T-helper 9 cell (primary cell): ENCODE results near the gene HLA-B.
A peak's percentile ranks its signal among the peaks of the same experiment; 100 is the strongest.

Source experiments
- DNase-seq: peaks from one replicate; pipeline ENCODE4 v3.0.0-alpha.2; 2020

The HLA-B gene

DNA sequence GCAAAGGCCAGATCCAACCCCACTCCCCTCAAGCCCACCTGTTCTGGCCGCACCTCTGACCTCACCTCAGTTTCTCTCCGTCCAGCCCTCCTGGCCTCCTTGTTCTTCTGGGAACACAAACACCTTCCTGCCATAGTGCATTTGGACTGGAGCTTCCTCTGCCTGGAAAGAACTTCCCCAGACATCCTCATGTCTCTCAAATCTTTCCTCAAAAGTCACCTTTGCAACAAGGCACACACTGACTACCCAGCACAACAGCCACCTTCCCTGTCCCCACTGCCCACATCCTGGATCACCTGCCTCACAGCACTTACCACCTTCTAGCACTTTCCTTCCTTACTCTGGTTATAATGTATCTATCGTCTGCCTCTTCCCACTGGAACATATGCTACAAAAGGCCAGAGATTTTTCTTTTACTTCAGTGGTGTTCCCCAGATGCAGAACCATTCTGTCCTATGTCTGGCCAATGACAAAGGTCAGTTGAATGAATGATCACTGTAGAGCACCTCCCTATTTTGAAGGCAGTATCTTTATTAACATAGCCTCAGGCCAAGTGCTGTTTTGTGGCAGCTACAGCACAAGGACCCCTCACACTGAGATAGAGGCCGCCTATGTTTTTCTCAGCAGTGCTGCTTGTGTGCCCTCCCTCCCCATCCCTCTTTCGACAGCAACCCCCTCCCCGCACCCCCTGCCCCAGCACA is 4.1 kb downstream of the HLA-B start:
- peak; percentile 23 for DNase-seq

DNA sequence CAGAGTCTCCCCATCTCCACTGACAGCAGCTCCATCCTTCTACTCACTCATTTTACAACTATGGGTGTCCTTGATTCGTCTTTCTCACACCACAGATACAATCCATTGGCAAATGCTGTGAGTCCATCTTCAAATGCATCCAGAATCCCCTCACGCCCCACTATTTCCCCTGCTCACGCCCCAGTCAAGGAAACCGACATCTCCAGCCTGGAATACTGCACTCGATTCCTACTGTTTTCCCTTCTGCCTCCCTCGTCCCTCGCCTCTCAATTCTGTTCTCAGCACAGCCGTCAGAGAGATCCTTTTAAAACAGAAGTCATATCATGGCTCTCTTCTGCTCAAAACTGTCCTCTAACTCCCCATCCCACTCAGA is 4.7 kb downstream of the HLA-B start:
- DNase-seq = no peak

DNA sequence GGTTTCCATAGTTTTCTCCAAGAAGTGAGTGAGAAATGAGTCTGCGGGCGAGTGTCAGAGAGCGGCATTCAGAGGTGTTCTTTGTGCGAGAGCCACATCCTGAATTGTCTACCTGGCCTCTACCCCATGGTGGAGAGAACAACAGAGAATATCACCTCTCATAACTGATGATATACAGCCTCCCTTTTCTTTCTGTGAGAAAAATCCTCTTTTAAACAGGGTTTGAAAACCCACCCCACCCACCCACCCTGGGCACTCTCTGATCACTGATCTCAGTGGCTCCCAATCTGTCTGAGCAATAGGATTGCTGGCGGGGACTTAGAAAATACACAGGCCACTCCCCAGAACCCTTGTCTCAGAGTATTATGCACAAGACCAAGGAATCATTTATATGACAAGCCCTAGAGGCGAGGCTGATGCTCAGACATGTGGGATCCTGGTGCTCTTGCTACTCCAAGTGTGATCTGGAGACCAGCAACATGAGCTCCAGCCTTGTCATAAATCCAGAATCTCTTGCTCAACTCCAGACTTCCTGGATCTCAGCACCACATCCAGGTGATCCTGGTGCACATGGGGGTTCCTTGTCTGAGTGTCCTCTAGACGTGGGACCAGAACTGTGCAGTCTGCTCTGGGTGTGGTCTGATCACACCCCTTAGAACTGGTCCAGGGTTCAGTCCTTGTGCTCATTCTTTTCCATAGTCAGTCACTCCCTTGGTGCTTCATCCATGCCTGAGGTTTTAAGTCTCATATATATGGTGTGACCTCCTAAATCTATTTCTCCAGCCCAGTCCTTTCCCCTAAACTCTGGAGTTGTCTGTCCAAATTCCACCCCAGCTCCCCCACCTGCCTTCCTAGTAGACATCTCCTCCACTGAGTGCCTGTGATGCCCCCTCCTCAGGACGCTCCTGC is 5.3 kb downstream of the HLA-B start:
- DNase-seq = peak; percentile 41

DNA sequence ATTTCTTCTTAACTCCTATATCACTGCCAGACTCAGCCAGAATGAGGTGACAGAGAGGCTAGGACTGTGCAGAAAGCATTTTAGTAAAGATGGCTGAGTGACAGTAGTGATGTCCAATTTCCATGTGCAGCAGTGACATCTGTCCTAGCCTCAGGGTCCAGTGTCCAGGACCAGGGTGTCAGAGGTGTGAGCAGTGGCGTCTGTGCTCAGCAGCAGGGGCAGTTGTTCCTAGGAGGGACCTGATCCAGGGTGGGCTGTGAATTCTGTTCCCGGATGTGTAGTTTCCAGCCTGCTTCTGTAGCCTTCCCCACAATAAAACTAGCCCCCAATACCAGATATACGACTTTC is 6.0 kb downstream of the HLA-B start:
- no peak for DNase-seq

DNA sequence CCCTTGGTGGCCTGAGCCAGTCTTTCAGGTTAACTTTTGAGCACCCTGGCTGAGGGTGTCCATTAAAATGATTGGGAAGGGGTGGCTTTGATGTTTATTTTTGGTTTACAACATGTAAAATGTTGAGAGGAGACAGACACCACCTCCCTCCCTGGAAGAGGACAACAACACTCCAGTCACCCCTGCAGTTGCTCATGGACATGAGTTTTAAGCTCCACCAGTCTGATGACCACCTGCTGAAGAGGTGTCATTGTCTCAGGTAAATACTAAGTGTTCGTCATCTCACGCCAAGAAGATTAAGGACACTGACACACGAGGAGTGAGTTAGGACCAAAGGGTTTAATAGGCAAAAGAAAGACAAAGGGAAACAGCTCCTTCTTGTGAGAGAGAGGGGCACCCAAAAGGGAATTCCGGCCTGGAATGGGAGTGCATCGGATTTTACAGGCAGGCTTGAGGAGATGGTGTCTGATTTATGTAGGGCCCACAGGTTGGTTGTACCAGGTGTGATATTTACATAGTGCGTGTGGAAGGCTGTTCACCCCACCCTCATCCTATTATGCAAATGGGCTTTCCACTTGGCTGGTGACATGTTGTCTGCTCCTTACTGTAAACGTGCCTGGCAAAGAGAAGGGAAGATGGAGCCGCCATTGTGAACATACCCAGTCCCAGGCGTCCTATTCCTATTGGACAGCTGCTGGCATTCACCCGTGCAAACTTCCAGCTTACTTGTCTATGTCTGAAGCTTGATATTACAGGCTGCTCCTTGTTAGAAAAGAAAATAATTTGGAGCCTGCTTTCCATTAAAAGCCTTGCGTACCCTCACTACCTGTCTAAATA is 6.6 kb downstream of the HLA-B start:
- no peak for DNase-seq

DNA sequence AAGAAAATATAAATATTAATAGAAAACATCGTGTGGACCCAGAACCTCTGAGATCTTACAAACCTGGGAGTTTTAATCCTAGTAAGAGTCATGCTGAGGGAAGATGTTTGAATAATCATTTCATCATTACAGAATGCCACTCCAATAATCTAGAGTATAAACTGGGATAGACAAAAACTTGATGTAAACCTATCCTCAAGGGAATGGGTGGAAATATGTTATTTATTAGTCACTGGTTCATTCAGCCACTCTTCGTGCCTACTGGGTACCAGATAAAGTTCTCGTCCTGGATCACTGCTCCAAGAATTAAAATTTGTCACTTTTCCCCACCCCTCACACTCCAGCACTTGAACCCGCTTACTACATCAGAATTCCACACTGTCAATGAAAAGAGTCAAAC is 7.7 kb downstream of the HLA-B start:
- DNase-seq = no peak

DNA sequence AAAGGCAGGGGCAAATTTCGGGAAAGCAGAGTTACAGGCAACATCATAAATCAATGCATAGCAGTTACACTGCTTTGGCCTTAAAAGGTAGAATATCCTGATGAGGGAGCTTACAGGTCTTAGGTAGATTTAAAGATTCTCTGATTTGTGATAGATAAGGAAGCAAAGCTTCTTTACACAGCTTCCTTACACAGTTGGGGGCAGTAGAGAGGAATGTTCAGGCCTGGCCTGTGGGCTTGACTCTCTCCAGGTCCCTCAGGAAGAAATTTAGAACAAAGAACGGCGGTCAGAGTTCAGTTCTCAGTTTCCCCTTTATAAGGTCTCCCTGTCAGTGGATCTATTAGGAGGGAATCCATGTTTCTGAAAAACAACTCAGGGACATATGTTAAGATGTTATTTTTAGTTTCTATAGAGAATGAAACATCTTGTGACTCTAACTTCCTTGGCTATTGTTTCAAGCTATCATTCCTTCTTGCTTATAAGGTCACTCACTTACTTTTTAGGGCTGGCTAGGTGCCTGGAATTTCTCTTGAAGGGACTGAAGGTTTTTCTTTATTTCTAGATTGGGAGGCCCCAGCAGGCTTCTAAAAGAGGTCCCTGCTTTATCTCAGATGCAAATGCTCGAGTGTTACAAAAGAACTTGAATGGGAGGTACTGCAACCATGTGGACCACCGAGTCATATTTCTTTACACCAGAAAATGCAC is 11.8 kb downstream of the HLA-B start:
- no peak for DNase-seq

DNA sequence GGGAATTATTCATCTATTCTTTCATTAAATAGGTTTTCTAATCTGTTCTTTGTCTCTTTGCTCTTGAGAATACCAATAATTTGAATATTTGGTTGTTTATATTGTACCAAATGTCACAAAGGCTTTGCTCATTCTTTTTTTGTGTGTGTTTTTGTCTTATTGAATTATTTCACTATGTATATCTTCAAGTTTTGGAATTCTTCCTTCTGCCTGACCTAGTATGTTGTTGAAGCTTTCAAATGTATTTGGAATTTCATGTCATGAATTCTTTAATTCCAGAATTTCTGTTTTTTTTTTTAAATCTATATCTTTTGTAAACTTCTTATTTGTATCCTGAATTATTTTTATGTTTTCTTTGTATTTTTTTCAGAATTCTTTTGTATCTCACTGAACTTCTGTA is 16.8 kb downstream of the HLA-B start:
- DNase-seq = no peak

DNA sequence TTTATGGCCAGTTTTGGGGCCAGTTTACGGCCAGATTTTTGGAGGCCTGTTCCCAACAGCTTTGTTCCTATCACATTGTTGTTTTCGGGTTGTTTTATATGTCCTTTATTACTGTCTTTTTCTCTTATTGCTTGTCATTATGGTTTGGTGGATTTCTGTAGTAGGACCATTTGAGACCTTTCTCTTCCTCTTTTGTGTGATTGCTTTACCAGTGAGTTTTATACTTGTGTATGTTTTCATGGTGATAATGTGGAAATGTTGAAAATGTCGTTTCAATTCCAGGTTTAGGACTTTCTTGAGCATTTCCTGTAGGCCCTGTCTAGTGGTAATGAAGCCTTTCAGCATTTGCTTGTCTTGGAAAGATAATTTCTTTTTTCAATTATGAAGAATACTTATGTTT is 17.8 kb downstream of the HLA-B start:
- no peak for DNase-seq

DNA sequence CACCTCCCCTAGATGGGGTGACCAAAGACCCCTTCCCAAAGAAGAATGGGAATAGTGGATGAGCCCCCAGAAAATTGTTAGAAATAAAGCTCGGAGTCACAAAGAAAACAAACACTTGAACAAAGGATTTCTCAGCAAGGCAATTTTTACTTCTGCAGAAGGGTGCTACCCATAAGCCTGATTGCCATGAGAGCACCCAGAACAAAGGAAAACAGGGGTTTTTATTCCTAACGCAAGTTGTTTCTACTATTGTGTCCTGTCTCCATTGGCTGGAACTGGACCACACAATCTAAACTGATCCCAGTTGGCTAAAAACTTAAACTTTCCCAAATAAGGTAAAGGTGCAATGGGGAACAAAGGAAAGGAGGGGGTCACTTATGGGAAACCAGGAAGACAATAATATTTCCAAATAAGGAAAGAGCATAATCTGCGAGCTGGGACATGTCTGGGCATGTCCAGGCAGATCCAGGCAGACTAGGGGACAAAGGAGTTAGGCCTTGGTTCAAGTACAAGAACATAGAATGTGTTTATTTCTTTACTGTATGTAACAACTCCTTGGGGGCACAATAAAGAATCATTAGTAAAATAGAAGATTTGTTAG is 20.0 kb downstream of the HLA-B start:
- no peak for DNase-seq

DNA sequence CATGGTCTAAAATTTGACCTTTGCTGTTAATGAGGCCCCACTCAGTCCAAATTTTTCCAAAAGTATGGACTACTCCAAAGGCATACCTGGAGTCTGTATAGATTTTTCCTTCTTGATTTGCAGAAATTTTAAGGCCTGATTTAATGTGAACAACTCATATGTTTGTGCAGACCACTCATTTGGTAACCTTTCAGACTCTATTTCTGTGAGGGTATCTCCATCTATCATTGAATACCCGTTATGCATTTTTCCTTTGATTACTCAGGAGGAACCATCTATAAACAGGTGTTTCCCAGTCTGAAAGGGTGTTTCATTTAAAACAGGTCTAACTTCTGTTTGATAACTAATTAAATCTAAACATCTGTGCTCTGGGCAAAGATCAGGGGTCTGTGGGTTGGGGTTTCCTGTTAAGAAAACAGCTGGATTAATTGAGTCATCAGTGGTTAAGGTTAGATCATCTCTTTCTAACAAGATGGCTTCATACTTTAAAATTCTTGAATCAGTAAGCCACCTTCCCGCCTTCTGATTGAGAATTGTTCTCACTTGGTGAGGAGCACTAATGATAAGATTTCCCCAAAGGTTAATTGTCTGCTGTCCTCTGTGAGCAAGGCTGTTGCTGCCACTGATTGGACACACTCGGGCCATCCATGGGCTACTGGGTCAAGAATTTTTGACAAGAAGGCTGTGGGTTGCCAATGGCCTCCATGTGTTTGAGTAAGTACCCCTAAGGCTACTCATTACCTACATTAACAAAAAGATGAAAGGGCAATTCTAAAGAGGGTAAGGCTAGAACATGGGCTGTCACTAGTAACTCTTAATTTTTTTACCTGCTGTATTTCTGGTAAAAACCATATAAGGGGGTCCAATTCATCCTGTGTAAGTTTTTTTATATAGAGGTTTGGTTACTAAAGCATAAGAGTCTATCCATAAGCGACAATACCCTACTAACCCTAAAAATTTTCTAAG is 24.1 kb downstream of the HLA-B start:
- no peak for DNase-seq

DNA sequence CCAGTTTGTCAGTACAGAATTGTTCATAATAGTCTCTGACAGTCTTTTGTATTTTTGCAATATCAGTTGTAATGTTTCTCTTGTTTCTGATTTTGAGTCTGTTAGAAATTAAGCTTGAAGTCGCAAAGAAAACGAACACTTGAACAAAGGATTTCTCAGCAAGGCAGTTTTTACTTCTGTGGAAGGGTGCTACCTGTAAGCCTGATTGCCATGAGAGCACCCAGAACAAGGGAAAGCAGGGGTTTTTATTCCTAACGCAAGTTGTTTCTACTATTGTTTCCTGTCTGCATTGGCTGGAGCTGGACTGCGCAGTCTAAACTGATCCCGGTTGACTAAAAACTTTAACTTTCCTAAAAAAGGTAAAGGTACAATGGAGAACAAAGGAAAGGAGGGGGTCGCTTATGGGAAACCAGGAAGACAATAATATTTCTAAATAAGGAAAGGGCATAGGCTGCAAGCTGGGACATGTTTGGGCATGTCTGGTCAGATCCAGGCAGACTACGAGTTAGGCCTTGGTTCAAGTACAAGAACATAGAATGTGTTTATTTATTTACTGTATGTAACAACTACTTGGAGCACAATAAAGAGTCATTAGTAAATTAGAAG is 28.5 kb downstream of the HLA-B start:
- no peak for DNase-seq

DNA sequence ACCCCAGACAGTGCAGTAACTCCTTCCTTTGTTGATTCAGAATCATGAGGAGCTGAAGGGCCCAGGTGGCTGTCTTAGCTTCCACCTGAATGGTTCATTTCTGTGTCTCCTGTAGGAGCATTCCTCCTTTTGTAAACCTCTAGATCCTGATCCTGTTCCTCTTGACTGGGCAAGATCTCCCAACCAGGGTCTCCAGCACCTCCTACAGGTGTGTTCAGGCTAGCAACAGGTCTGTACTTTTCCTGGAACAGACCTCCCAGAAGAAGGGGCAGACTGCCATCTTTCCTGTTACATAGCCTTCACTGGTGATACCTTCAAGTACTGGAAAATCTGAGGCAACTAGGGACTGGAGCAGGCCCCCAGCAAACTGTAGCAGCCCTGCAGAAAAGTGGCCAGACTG is 35.2 kb downstream of the HLA-B start:
- DNase-seq = no peak

DNA sequence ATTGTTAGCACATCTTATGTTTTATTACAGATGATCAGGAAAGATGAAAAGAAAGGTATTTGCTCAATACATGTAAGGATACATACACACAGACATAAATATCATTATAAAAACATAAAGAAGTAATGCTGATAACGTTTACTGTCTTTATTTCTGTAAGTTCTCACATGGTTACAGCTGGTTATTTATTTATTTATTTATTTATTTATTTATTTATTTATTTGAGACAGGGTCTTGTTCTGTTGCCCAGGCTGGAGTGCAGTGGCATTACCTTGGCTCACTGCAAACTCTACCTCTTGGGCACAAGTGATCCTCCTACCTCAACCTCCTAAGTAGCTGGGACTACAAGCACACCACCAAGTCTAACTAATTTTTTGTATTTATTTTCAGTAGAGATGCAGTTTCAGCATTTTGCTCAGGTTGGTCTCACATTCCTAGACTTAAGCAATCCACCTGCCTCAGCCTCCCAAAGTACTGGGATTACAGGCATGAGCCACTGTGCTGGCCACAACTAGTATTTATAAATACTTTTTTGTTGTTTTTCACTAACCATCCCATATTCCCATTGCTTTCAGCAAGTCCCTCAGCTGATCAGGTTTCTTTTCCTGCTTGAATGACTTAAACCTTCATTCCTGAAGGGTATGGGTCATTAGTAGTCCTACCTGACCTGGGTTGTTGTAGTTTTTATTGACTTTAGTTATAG is 35.8 kb downstream of the HLA-B start:
- no peak for DNase-seq

DNA sequence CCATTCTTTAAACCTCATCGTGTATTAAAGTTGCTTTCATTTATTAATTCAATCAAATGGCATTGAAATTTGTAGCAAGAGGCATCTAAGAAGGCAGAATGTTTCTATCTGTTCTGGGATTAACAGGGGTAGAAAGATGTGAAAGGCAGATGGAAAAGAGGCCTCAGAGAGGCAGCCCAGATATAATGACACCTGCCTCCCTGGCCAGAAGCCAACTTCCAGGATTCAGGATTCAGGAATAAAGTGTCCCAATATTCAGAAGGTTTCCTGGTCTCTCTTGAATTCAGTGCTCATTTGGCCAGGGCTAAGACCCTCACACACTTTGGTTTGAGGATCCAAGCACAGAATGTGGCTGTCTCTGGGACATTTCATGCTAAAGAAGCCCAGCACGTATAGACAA is 39.9 kb downstream of the HLA-B start:
- no peak for DNase-seq

DNA sequence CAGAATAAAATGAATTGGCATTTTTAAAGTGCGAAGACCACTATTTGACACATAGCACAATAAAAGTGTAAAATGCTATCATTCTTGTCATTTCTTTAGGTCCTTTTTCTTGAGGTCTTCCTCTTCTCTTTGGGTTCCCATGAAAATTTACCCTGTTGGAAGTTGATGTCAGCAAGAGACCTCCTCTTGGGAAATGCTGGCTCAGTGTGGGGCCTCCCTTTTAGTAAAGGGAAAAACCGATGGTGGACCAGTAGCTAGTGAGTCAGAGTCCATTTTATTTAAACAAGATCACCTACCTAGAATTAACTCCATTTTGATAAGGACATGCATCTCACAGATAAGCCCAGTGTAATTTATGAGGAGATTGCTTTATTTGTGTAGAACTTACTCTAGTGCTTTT is 47.3 kb downstream of the HLA-B start:
- DNase-seq = no peak

DNA sequence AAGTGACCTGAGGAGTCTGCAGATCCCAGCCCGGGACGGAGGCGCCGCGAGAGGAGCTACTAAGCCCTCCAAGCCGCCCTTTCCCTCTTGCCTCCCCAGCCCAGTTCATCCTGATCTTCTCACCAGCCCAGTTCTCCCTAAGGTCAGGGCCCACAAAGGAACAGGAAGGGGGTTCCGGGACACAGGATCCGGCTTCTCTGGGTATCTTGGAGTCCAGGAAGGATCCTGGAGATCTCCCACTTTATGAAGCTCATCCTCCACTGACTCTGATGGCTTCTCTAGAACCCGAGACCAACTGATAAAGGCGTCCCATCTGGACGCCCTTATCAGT is 48.2 kb downstream of the HLA-B start:
- no peak for DNase-seq

DNA sequence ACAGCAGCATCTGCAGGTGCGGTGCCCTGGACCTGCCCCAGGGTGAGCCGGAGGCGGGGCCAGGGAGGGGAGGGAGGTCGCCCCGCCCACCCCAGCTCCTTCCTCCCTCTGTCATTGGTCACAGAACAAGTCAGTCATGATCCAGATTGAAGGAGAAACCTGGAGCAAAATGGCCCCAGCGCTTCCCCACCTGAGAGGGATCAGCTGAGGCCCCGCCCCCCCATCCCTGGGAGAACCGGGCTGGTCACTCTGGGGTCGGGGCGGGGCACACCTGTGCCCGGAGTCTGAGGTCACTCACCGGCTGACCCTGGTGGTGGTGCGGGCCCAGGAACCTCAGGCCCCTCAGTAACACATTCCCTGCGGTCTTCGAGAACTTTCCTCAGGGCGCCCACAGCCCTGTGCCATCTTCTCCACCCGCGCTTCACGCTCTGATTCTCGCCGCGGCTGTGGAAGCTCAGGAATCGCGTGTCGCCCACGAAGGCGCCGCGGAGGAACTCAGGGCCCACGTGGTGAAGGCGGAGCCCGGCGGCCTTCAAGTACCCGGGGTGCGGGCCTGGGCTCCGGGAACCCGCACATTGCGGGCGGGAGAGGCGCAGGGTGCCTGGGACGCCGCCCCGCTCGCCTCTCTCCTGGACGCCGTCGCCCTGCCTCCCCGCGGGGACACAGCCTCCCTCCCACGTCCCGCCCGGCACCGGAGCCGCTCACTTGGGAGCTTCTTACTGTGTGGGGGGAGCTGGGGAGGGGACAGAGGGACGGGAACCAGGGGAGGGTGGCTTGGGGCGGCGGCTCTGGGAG is 48.7 kb downstream of the HLA-B start:
- peak; percentile 59 for DNase-seq

DNA sequence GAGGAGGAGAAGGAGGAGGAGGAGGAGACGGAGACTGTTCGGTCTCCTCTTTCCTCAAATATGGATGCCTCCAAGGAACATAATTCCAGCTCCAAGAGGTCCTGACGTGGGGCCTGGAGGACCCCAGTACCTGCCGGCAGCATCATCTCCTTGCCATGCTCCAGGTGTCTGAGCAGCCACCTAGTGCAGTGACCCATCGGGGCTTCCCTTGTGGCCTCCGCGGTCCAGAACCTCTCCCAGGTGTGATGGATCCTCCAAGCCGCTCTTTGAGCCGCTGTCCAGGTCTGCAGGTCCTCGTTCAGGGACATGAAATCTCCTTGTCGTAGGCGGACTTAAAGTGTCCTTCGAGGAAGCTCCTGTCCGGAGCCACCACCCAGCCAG is 49.3 kb downstream of the HLA-B start:
- DNase-seq = no peak
